Adrenal gland (tissue), 12 donors: ENCODE results near the gene MUS81. TPM values are rescaled to one million over a fixed set of nuclear protein-coding genes. Genes with fewer than 3 reads are reported as not detected.

Source experiments
- DNase-seq, 7 donors: peaks; one replicate each; pipeline ENCODE4 v3.0.0-alpha.2; 2019 to 2020
- H3K27ac ChIP-seq, 5 donors: fragments of 200-600 bp; sonication (generic) in 4 of 5; 1 replicate in 3 of 5; 2 replicates in 2 of 5; pipeline versions ENCODE4 v1.5.1 to v1.8.0; 2016 to 2020; ENCODE audit warnings: mild to moderate bottlenecking in 1 of 5
- H3K27me3 ChIP-seq: fragments of 200-600 bp; 2 replicates; pipeline ENCODE4 v1.8.0; 2021
- H3K36me3 ChIP-seq, 2 donors: fragments of 200-600 bp; replicated peaks in 1 of 2; 1 replicate in 1 of 2; 2 replicates in 1 of 2; pipeline versions ENCODE4 v1.5.1 to v1.8.0; 2018 to 2022
- H3K4me1 ChIP-seq, 2 donors: fragments of 200-600 bp; replicated peaks in 1 of 2; 1 replicate in 1 of 2; 2 replicates in 1 of 2; pipeline versions ENCODE4 v1.5.1 to v1.8.0; 2018 to 2021
- H3K4me3 ChIP-seq, 4 donors: fragments of 200-600 bp; sonication (generic) in 3 of 4; one replicate each; pipeline ENCODE4 v1.5.1; 2016 to 2018
- H3K9me3 ChIP-seq, 3 donors: fragments of 200-600 bp; sonication (generic) in 1 of 3; replicated peaks in 1 of 3; 1 replicate in 2 of 3; 2 replicates in 1 of 3; pipeline versions ENCODE4 v1.5.1 to v1.8.0; 2016 to 2021
- CTCF ChIP-seq, 6 experiments: fragments of 450-650 bp in 4 of 6; fragments of 200-600 bp in 2 of 6; sonication (generic) in 1 of 6; IDR thresholded peaks; 1 replicate in 5 of 6; 2 replicates in 1 of 6; pipeline versions ENCODE4 v1.5.1 to v1.8.0; 2016 to 2021; ENCODE audit warnings: antibody characterized with exemption in 6 of 6, mild to moderate bottlenecking in 2 of 6, moderate library complexity in 1 of 6
- POLR2A ChIP-seq, 2 donors: fragments of 450-650 bp; IDR thresholded peaks; one replicate each; pipeline ENCODE4 v1.6.1; 2017; ENCODE audit warnings: antibody characterized with exemption in 2 of 2, mild to moderate bottlenecking in 2 of 2, moderate library complexity in 1 of 2
- WGBS, 4 donors: extraction: QIAGEN DNeasy Blood & Tissue Kit in 2 of 4; methylation state at CpG; one replicate each; pipeline versions ENCODE4 v1.1.5 to v1.1.7; 2013 to 2017; 5-methylcytosine and 5-hydroxymethylcytosine counted together
- intact Hi-C, 2 donors: fragments of 100-400 bp; cut with DNase I; formaldehyde crosslinking; loops; one replicate each; pipeline versions ENCODE4 v1.14.1 to v1.15.0; 2022 to 2023
- polyA plus RNA-seq, 3 donors: library from polyadenylated mRNA; stranded (reverse); fragments of 200-250 nt in 2 of 3; fragments of 350-450 nt in 1 of 3; fragmentation: Illumina TruSeq in 1 of 3; extraction: RNeasy Lipid Tissue Mini Kit (QIAGEN cat#74804) in 1 of 3; gene quantifications; one replicate each; pipeline ENCODE4 v1.2.3, GENCODE V29; 2013 to 2014
- total RNA-seq, 9 donors: library from RNA; depleted of rRNA in 4 of 9; stranded (reverse); fragments of >200 nt in 4 of 9; fragments of 120-200 nt in 1 of 9; fragmentation: NEBNext Ultra II Directional in 1 of 9; extraction: Animal tissue kit (Norgen Biotek cat#: 25700) in 1 of 9; gene quantifications; one replicate each; pipeline versions ENCODE4 v1.1.0 to v1.2.4, GENCODE V29; 2013 to 2023
- donor health status: healthy with polysubstance abuse.
- donor health status: Bipolar disorder and iron deficiency.
- donor health status: DM: yes; HTN: yes; CAD: no.
- donor health status: DM: no; HTN: no; CAD: no.
- donor health status: DM: no; HTN: no; CAD: no.
- donor health status: DM: yes; HTN: yes; CAD: no.

The MUS81 gene
- total and polyA plus RNA-seq, 12 donors, result 16.1 to 147 (median 41.1) TPM

GRCh38 chr11:65911682-65912568 lies 51.7 kb downstream of the MUS81 start:
- H3K4me1 ChIP-seq, result peaks cover 15 to 28% of the 10 kb centered on the region in 2 donors
- no peaks in the 10 kb centered on the region for H3K27me3 ChIP-seq
- no peaks in the 10 kb centered on the region for H3K36me3 ChIP-seq
- intact Hi-C loops, result no loop called here
- H3K4me3 ChIP-seq, result no peak overlapping the region
- 12 to 17% (median 16%) methylated on average over 9 to 14 of the region's 14 CpGs for WGBS, 4 donors
- DNase-seq, result peak in 6 of 7 donors; percentile 23 to 52 (median 48)
- H3K9me3 ChIP-seq, result no peaks in the 10 kb centered on the region
- TF ChIP-seq POLR2A (IDR thresholded peaks at IDR 0.05), result no peak
- peak in 2 of 6 experiments; percentile 22 for TF ChIP-seq CTCF (IDR thresholded peaks at IDR 0.05)
- H3K27ac ChIP-seq, result peak overlapping the region in 2 of 5 donors; percentile 34 to 75

GRCh38 chr11:65912845-65913244 lies 52.6 kb downstream of the MUS81 start:
- Histone ChIP-seq H3K4me3 (no peak overlapping the region), H3K27me3 (no peaks in the 10 kb centered on the region), H3K36me3 (no peaks in the 10 kb centered on the region), H3K9me3 (no peaks in the 10 kb centered on the region), H3K4me1 (peaks cover 23 to 38% of the 10 kb centered on the region in 2 donors), H3K27ac (no peak overlapping the region)
- intact Hi-C loops, result no loop called here
- DNase-seq, result no peak
- no peak for TF ChIP-seq CTCF (IDR thresholded peaks at IDR 0.05)
- no peak for TF ChIP-seq POLR2A (IDR thresholded peaks at IDR 0.05)
- WGBS, 4 donors, result 55 to 76% (median 62%) methylated on average over 4 of the region's 4 CpGs

- 44 to 58% (median 47%) methylated on average over 8 to 10 of the region's 10 CpGs for WGBS, 4 donors
- DNase-seq, result peak in 2 of 7 donors; percentile 32 to 39
- intact Hi-C loops, result no loop called here
These were observed 55.0 kb downstream of the MUS81 start for GRCh38 chr11:65915101-65915820.

More at GRCh38 chr11:65915101-65915820, 55.0 kb downstream of the MUS81 start:
- no peak for TF ChIP-seq POLR2A (IDR thresholded peaks at IDR 0.05)
- no peak for TF ChIP-seq CTCF (IDR thresholded peaks at IDR 0.05)
- H3K27ac ChIP-seq, result peak overlapping the region in 4 of 5 donors; percentile 64 to 95 (median 89)
- no peak overlapping the region for H3K4me3 ChIP-seq
- H3K36me3 ChIP-seq, result no peaks in the 10 kb centered on the region
- no peaks in the 10 kb centered on the region for H3K9me3 ChIP-seq
- no peaks in the 10 kb centered on the region for H3K27me3 ChIP-seq
- peaks cover 31 to 47% of the 10 kb centered on the region in 2 donors for H3K4me1 ChIP-seq
